SK-N-MC (cell line): ENCODE results near the gene GTF2H2C.
A peak's percentile ranks its signal among the peaks of the same experiment; 100 is the strongest.
"Not testable (repeated sequence)": the region's sequence is repeated elsewhere in the genome, so short reads cannot be mapped to it uniquely, and the experiment has no call there.

Source experiments
- DNase-seq: peaks from one replicate; pipeline ENCODE4 v3.0.0-alpha.2; 2011; ENCODE audit warnings: low read depth, low spot score
- H3K27ac ChIP-seq: fragments of 200-600 bp; sonication (generic); 2 replicates; pipeline ENCODE4 v1.5.1; 2016; ENCODE audit warnings: mixed run types
- H3K36me3 ChIP-seq: fragments of 200-600 bp; sonication (generic); 2 replicates; pipeline ENCODE4 v1.6.1; 2017; ENCODE audit warnings: antibody characterized with exemption, low read length, mixed read lengths; ENCODE audit not compliant: insufficient read depth
- H3K4me3 ChIP-seq: fragments of 200-600 bp; sonication (generic); 2 replicates; pipeline ENCODE4 v1.5.1; 2016
- H3K9ac ChIP-seq: fragments of 200-600 bp; sonication (generic); 2 replicates; pipeline ENCODE4 v1.8.0; 2017; ENCODE audit warnings: mixed run types, mixed read lengths; ENCODE audit not compliant: insufficient read length
- H3K9me3 ChIP-seq: fragments of 200-600 bp; sonication (generic); 2 replicates; pipeline ENCODE4 v1.6.1; 2017; ENCODE audit warnings: low read depth, mild to moderate bottlenecking, antibody characterized with exemption, low read length, moderate library complexity, mixed read lengths
- EZH2 ChIP-seq: fragments of 200-600 bp; sonication (generic); IDR thresholded peaks from one replicate; pipeline ENCODE4 v1.6.1; 2017; ENCODE audit warnings: antibody characterized with exemption
- FOXP2 ChIP-seq: optimal IDR thresholded peaks from 2 replicates; pipeline ENCODE3; 2011; ENCODE audit warnings: mild to moderate bottlenecking, moderate library complexity; ENCODE audit not compliant: insufficient read depth; ENCODE audit errors: extremely low read length, control extremely low read depth
- POLR2AphosphoS5 ChIP-seq: IDR thresholded peaks from 2 replicates; pipeline ENCODE4 v1.6.1; 2012; ENCODE audit warnings: mild to moderate bottlenecking, low read depth, low read length, borderline replicate concordance

Gene GTF2H2C

DNA sequence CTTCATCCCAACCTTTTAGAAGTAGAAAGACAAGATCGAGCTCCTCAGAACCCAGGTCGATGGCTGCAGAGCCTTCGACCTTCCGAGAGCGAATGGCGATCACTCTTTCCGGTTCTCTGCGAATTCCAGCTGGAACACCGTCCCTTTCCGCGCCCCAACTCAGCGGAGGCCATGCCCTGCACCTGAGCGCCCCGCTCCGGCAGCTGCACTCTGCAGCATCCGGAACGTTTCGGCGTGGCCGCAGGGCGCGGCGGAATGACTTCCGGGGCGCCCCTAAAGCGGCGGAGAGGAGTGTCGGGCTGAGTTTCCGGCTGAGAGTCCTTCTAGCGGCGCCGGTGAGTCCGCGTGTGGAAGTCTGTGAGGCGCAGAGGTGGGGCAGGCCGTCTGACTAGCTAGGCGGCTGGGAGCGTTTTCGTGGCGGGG, at the start of gene GTF2H2C:
Gene GTF2H2C (plus strand): TSS at position 284 of the 423 bp plus-strand sequence. CDS start 4,942 bp downstream, outside the sequence.
- not testable (repeated sequence) for H3K9me3 ChIP-seq, H3K36me3 ChIP-seq, DNase-seq, H3K27ac ChIP-seq
- H3K9ac ChIP-seq: peak within 1 kb of the TSS; percentile 65
- H3K4me3 ChIP-seq: peak within 1 kb of the TSS; percentile 72
- peak; percentile 45; the same call in 1 of the 2 replicates for TF ChIP-seq POLR2AphosphoS5

DNA sequence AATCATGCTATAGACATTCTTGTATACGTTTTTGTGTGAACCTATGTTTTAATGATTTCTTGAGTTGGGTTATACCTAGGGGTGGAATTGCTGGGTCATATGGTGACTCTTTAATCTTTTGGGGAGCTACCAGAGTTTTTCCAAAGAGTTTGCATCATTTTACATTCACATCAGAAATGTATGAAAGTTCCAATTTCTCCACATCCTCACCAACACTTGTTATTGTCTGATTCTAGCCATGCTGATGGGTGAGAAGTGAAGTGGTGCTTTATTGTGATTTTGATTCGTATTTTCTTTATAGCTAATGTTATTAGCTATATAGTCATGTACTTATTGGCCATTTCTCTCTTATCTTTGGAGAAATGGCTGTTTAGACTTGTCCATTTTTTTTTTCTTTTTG, 49.3 kb upstream of the GTF2H2C start:
- Histone ChIP-seq H3K9me3 (no peaks in the 10 kb centered on the region), H3K27ac (no peak overlapping the region), H3K9ac (no peak overlapping the region), H3K4me3 (no peak overlapping the region), H3K36me3 (peaks cover 48% of the 10 kb centered on the region)
- no peak for DNase-seq
- TF ChIP-seq POLR2AphosphoS5: no peak
- no peak for TF ChIP-seq EZH2
- TF ChIP-seq FOXP2: no peak

DNA sequence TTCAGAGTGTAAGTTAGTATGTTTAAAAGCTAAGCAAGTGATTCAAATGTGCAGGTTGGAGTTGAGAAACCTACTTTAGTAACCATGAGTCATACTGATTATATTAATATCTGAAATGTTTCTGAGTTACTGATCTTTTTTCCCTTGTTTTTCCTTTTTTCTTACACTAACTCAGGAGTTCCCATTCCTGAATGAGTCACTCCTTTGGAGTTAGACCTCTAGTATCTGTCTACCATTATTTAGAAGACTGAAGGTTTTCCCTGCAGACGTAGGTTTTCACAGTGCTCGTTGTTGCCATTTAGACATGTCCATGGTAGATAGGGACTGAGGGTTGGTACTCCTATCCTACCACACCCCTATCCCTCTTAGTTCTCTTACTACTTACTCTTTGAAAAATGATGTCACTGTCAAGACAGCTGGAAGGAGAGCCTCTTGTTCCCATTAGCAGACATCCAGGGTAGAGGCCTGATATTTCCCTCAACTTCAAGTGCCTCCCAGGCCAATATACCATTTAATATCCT, 47.2 kb upstream of the GTF2H2C start:
- no peak overlapping the region for H3K4me3 ChIP-seq
- TF ChIP-seq EZH2: no peak
- TF ChIP-seq POLR2AphosphoS5: no peak
- no peak for TF ChIP-seq FOXP2
- no peaks in the 10 kb centered on the region for H3K9me3 ChIP-seq
- peak overlapping the region; percentile 16; the same call in 1 of the 2 replicates for H3K27ac ChIP-seq
- no peak for DNase-seq
- peaks cover 35% of the 10 kb centered on the region for H3K36me3 ChIP-seq
- no peak overlapping the region for H3K9ac ChIP-seq

DNA sequence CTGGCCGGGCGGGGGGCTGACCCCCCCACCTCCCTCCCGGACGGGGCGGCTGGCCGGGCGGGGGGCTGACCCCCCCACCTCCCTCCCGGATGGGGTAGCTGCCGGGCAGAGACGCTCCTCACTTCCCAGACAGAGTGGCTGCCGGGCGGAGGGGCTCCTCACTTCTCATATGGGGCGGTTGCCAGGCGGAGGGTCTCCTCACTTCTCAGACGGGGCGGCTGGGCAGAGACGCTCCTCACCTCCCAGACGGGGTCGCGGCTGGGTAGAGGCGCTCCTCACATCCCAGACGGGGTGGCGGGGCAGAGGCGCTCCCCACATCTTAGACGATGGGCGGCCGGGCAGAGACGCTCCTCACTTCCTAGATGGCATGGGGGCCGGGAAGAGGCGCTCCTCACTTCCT, 44.4 kb upstream of the GTF2H2C start:
- H3K36me3 ChIP-seq: peaks cover 15% of the 10 kb centered on the region
- not testable (repeated sequence) for H3K9ac ChIP-seq, H3K9me3 ChIP-seq, DNase-seq, H3K27ac ChIP-seq, H3K4me3 ChIP-seq

DNA sequence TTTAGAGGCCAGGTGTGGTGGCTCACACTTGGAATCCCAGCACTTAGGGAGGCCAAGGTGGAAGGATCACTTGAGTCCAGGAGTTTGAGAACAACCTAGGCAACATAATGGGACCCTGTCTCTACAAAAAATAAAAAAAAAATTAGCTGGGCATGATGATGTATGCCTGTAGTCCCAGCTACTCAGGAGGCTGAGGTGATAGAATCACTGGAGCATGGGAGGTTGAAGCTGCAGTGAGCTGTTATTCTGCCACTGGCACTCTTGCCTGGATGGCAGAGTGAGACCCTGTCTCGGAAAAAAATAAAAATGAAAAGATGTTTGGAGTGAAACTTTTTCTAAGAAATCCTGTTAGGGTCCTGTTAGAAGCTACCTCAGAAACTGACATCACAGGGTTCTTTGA, 43.2 kb upstream of the GTF2H2C start:
- Histone ChIP-seq H3K9me3 (no peaks in the 10 kb centered on the region), H3K36me3 (peaks cover 11% of the 10 kb centered on the region; the same call in 1 of the 2 replicates), H3K4me3 (no peak overlapping the region), H3K27ac (no peak overlapping the region), H3K9ac (no peak overlapping the region)
- DNase-seq: no peak
- TF ChIP-seq EZH2 (no peak), FOXP2 (no peak), POLR2AphosphoS5 (no peak)

DNA sequence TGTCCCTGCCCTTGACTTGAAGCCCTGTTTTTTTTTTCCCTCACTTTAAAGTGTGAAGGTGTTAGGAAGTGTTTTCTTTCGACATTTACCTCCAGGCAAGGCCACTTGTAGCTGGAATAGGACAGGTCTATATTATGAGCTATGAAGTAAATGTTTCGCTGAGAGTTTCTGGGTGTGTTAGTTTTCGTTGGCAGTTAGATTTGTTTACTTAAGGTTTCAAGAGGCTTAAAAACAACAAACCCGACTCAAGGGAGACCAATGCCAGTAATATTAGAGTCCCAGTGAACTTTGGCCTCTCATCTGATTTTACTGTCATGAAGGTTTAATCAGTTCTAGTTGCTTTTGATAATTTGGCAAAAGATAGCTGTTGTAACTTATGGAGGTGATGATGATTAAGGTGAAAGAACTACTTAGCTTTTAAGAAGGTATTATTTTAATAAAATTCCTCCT, 42.2 kb upstream of the GTF2H2C start:
- DNase-seq: no peak
- Histone ChIP-seq H3K27ac (0 out of 2 replicates have a peak overlapping the region, but pooled peaks have one; percentile 3), H3K4me3 (no peak overlapping the region), H3K9ac (no peak overlapping the region), H3K9me3 (no peaks in the 10 kb centered on the region), H3K36me3 (0 out of 2 replicates have a peak, but pooled peaks cover 3% of the 10 kb centered on the region)
- TF ChIP-seq EZH2 (no peak), POLR2AphosphoS5 (no peak), FOXP2 (no peak)

DNA sequence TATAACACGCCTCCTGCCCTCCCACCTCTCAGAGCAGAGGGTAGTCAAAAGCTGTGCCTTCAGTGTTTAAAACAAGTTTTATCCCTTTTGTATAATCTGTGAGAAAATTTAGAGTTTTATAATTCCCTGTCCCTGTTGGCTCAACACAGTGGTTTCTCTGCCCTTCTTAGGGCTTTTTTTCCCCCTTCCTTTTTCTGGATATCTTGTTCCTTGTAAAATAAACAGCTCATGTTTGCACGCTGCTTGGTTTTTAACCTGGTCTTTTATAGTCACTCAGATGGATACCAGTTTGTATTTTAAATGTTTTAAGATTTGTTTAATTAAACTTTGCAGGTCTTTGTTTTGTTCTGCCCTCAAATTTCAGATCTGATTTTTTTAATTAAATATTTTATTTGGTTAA, 40.7 kb upstream of the GTF2H2C start:
- TF ChIP-seq EZH2 (no peak), POLR2AphosphoS5 (no peak), FOXP2 (no peak)
- Histone ChIP-seq H3K9ac (no peak overlapping the region), H3K9me3 (no peaks in the 10 kb centered on the region), H3K27ac (no peak overlapping the region), H3K36me3 (no peaks in the 10 kb centered on the region), H3K4me3 (no peak overlapping the region)
- DNase-seq: no peak

DNA sequence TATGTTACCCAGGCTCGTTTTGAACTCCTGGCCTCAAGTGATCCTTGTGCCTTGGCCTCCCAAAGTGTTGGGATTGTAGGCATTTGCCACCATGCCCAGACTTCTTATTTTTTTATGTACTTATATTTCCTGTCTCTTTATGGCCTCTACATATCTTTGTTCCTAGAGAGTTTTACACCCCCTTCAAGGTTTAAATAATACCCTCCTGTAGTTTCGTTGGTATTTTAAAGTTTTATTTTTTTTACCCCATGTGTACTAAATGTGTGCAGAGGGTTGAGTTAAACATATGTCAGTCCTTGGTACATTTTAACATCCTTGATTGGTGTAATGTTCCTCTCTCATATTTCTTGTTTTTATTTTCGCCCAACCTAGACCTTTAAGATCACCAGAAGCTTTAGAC, 38.0 kb upstream of the GTF2H2C start:
- H3K27ac ChIP-seq: no peak overlapping the region
- no peak overlapping the region for H3K9ac ChIP-seq
- H3K4me3 ChIP-seq: no peak overlapping the region
- no peak for TF ChIP-seq EZH2
- no peak for TF ChIP-seq POLR2AphosphoS5
- no peak for TF ChIP-seq FOXP2
- DNase-seq: no peak
- no peaks in the 10 kb centered on the region for H3K9me3 ChIP-seq
- H3K36me3 ChIP-seq: no peaks in the 10 kb centered on the region

DNA sequence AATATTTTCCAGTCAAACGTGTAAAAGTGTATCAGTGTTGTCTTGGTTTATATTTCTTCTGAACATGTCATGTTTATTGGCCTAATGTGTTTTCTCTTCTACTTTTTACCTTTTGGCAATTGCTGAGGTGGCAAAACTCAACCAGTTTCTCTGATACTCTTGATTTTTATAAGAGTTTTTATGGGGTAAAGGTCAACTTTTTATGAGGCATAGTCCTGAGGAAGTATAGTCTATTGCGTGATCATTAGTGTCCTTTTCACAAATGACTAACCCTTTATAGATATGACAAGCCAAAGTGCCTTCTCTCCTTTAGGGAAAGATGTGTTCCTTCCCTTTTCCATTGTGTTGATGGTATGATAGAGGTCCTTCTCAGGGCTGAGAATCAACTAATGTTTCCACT, 34.5 kb upstream of the GTF2H2C start:
- no peak overlapping the region for H3K9ac ChIP-seq
- H3K9me3 ChIP-seq: no peaks in the 10 kb centered on the region
- no peaks in the 10 kb centered on the region for H3K36me3 ChIP-seq
- no peak for TF ChIP-seq POLR2AphosphoS5
- TF ChIP-seq EZH2: no peak
- no peak for TF ChIP-seq FOXP2
- no peak overlapping the region for H3K4me3 ChIP-seq
- DNase-seq: no peak
- no peak overlapping the region for H3K27ac ChIP-seq
